Neural progenitor cell (in vitro differentiated cells): ENCODE results near the gene TMEM9B. TPM values are rescaled to one million over a fixed set of nuclear protein-coding genes. Genes with fewer than 3 reads are reported as not detected.

Experiments used
- DNase-seq: peaks from one replicate; pipeline ENCODE4 v3.0.0-alpha.2; 2016; ENCODE audit warnings: low spot score
- H2AFZ ChIP-seq: fragments of 200-600 bp; sonication (generic); replicated peaks from 2 replicates; pipeline ENCODE4 v1.6.1; 2016; ENCODE audit warnings: antibody characterized with exemption
- H3F3A ChIP-seq: fragments of 200-600 bp; sonication (generic); 2 replicates; pipeline ENCODE4 v1.6.1; 2016; ENCODE audit warnings: antibody characterized with exemption, low read depth
- H3K27ac ChIP-seq: fragments of 200-600 bp; sonication (generic); 2 replicates; pipeline ENCODE4 v1.5.1; 2016; ENCODE audit warnings: mild to moderate bottlenecking
- H3K27me3 ChIP-seq: fragments of 200-600 bp; sonication (generic); 2 replicates; pipeline ENCODE4 v1.6.1; 2016; ENCODE audit warnings: mild to moderate bottlenecking, moderate library complexity
- H3K36me3 ChIP-seq: fragments of 200-600 bp; sonication (generic); 2 replicates; pipeline ENCODE4 v1.5.1; 2016
- H3K4me1 ChIP-seq: fragments of 200-600 bp; sonication (generic); 2 replicates; pipeline ENCODE4 v1.6.1; 2016; ENCODE audit warnings: mixed run types
- H3K4me2 ChIP-seq: fragments of 200-600 bp; sonication (generic); 2 replicates; pipeline ENCODE4 v1.6.1; 2016
- H3K4me3 ChIP-seq: fragments of 200-600 bp; sonication (generic); 2 replicates; pipeline ENCODE4 v1.5.1; 2016
- H3K79me2 ChIP-seq: fragments of 200-600 bp; sonication (generic); 2 replicates; pipeline ENCODE4 v1.6.1; 2016; ENCODE audit warnings: low read depth
- H3K9ac ChIP-seq: fragments of 200-600 bp; sonication (generic); 2 replicates; pipeline ENCODE4 v1.6.1; 2016
- H3K9me3 ChIP-seq: fragments of 200-600 bp; sonication (generic); 2 replicates; pipeline ENCODE4 v1.5.1; 2016; ENCODE audit warnings: low read depth
- H4K20me1 ChIP-seq: fragments of 200-600 bp; sonication (generic); 2 replicates; pipeline ENCODE4 v1.6.1; 2016; ENCODE audit warnings: low read depth
- H3K27ac Mint-ChIP-seq: 3 replicates; pipeline ENCODE4 v1.8.0; 2021; ENCODE audit warnings: mixed read lengths
- H3K27me3 Mint-ChIP-seq: 2 replicates; pipeline ENCODE4 v1.8.0; 2022; ENCODE audit warnings: low read depth, mild to moderate bottlenecking, inconsistent platforms, moderate library complexity, mixed read lengths; ENCODE audit not compliant: insufficient read depth
- H3K36me3 Mint-ChIP-seq: 3 replicates; pipeline ENCODE4 v1.8.0; 2021; ENCODE audit warnings: mixed read lengths
- H3K4me1 Mint-ChIP-seq: 3 replicates; pipeline ENCODE4 v1.8.0; 2021; ENCODE audit warnings: mixed read lengths
- H3K4me3 Mint-ChIP-seq: 3 replicates; pipeline ENCODE4 v1.8.0; 2021; ENCODE audit warnings: mild to moderate bottlenecking, moderate library complexity, mixed read lengths
- H3K9me3 Mint-ChIP-seq: 3 replicates; pipeline ENCODE4 v1.8.0; 2020; ENCODE audit warnings: mixed read lengths
- EZH2 ChIP-seq: fragments of 200-600 bp; sonication (generic); IDR thresholded peaks from 2 replicates; pipeline ENCODE4 v1.6.1; 2017; ENCODE audit warnings: antibody characterized with exemption, mild to moderate bottlenecking, moderate library complexity
- EZH2phosphoT487 ChIP-seq: fragments of 200-600 bp; sonication (generic); IDR thresholded peaks from 2 replicates; pipeline ENCODE4 v1.6.1; 2017; ENCODE audit warnings: antibody characterized with exemption
- small RNA-seq: library from RNA; depleted of rRNA; stranded (forward); fragments of <200 nt; gene quantifications from one replicate; pipeline ENCODE3, GENCODE V24; 2015
- total RNA-seq: library from RNA; depleted of rRNA; stranded (reverse); fragments of >200 nt; gene quantifications from 2 replicates; pipeline ENCODE4 v1.2.3, GENCODE V29; 2015; ENCODE audit warnings: low replicate concordance
- TF ChIP-seq, protein P1 (sequence below): fragments of 200-600 bp; sonication (generic); IDR thresholded peaks from 2 replicates; pipeline ENCODE4 v1.5.1; 2017; ENCODE audit warnings: antibody characterized with exemption, mild to moderate bottlenecking

TMEM9B gene
- total RNA-seq, 1 donor from 2014 or later = 17.6 TPM

DNA sequence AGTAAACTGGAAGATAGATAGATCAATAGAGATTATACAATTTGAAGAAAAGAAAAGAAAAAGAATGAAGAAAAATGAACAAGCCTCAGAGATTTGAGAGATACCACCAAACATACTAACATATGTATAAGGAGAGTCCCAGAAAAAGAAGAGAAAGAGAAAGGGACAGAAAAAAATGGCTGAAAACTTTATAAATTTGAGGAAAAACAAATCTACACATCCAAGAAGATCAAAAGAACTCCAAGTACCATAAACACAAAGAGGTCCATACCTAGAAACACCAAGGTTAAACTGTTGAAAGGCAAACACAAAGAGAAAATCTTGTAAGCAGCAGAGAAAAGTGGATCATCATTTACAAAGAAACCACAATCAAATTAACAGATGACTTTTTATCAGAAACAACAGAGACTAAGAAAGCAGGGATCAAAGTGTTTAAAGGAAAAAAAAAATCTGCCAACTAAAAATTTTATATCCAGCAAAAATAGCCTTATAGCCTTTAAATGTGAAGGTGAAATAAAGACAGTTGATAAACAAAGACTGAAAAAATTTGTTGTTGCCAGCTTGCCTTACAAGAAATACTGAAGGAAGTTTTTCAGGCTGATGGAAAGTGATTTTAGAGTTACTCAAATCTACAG is 65.0 kb downstream of the TMEM9B start:
- Histone ChIP-seq H3K9me3 (peaks cover 11% of the 10 kb centered on the region), H3K79me2 (no peaks in the 10 kb centered on the region), H3F3A (no peaks in the 10 kb centered on the region), H4K20me1 (no peaks in the 10 kb centered on the region), H3K4me2 (no peak overlapping the region), H3K4me1 (no peaks in the 10 kb centered on the region), H2AFZ (no peak overlapping the region), H3K27ac (no peak overlapping the region), H3K4me3 (no peak overlapping the region), H3K27me3 (no peaks in the 10 kb centered on the region), H3K9ac (no peak overlapping the region), H3K36me3 (no peaks in the 10 kb centered on the region)
- Mint-ChIP-seq H3K36me3 (peaks cover 8% of the 10 kb centered on the region), H3K4me1 (no peaks in the 10 kb centered on the region), H3K9me3 (peaks cover 26% of the 10 kb centered on the region), H3K27ac (no peak overlapping the region), H3K27me3 (no peaks in the 10 kb centered on the region), H3K4me3 (no peak overlapping the region)
- no peak for TF ChIP-seq EZH2phosphoT487
- TF ChIP-seq EZH2 = no peak
- TF ChIP-seq, protein P1, sequence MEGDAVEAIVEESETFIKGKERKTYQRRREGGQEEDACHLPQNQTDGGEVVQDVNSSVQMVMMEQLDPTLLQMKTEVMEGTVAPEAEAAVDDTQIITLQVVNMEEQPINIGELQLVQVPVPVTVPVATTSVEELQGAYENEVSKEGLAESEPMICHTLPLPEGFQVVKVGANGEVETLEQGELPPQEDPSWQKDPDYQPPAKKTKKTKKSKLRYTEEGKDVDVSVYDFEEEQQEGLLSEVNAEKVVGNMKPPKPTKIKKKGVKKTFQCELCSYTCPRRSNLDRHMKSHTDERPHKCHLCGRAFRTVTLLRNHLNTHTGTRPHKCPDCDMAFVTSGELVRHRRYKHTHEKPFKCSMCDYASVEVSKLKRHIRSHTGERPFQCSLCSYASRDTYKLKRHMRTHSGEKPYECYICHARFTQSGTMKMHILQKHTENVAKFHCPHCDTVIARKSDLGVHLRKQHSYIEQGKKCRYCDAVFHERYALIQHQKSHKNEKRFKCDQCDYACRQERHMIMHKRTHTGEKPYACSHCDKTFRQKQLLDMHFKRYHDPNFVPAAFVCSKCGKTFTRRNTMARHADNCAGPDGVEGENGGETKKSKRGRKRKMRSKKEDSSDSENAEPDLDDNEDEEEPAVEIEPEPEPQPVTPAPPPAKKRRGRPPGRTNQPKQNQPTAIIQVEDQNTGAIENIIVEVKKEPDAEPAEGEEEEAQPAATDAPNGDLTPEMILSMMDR = no peak
- DNase-seq = no peak

Small RNAs within 50 kb of the gene (small RNA-seq; reads per million reads assigned to genes)
- not detected for gene RF00019

Other genes with a start within 250 kb of the TMEM9B start
- 45.6 and 53.7 TPM in 2 replicates for gene AKIP1, start 53.3 kb downstream of the TMEM9B start, total RNA-seq
- not detected in 2 replicates for gene C11orf16, start 31.5 kb downstream of the TMEM9B start, total RNA-seq
- gene ASCL3, start 21.4 kb downstream of the TMEM9B start, total RNA-seq = not detected in 2 replicates
- gene NRIP3, start 39.6 kb upstream of the TMEM9B start, total RNA-seq = 38.1 and 42.7 TPM in 2 replicates
- 21.2 and 42.1 TPM in 2 replicates for gene SCUBE2, start 127.2 kb upstream of the TMEM9B start, total RNA-seq